SK-N-DZ (cell line): Measurements from ENCODE around the gene MPPED1.

Experiments
- DNase-seq: peaks from one replicate; pipeline ENCODE4 v3.0.0-alpha.2; 2015; ENCODE audit warnings: low spot score

MPPED1 gene

GRCh38 chr22:43409800-43410199 is 2.0 kb upstream of the MPPED1 start:
- no peak for DNase-seq

- no peak for DNase-seq
These were observed 560 bp upstream of the MPPED1 start for GRCh38 chr22:43411040-43411868.

- DNase-seq, result no peak
These were observed 1.3 kb downstream of the MPPED1 start for GRCh38 chr22:43412808-43413795.

GRCh38 chr22:43413826-43414225 is 2.0 kb downstream of the MPPED1 start:
- no peak for DNase-seq

- no peak for DNase-seq
These were observed 3.9 kb downstream of the MPPED1 start for GRCh38 chr22:43415681-43416080.

- DNase-seq, result no peak
These were observed 5.7 kb downstream of the MPPED1 start for GRCh38 chr22:43417555-43417954.

- DNase-seq, result no peak
These were observed 6.4 kb downstream of the MPPED1 start for GRCh38 chr22:43418079-43418825.

- no peak for DNase-seq
These were observed 7.7 kb downstream of the MPPED1 start for GRCh38 chr22:43419371-43420080.

GRCh38 chr22:43421046-43421665 is 9.3 kb downstream of the MPPED1 start:
- no peak for DNase-seq

GRCh38 chr22:43421914-43422615 is 10.3 kb downstream of the MPPED1 start:
- no peak for DNase-seq

- no peak for DNase-seq
These were observed 11.2 kb downstream of the MPPED1 start for GRCh38 chr22:43423046-43423445.

GRCh38 chr22:43424201-43424600 is 12.4 kb downstream of the MPPED1 start:
- DNase-seq, result no peak

GRCh38 chr22:43424666-43425630 is 13.1 kb downstream of the MPPED1 start:
- no peak for DNase-seq

GRCh38 chr22:43425976-43426785 is 14.4 kb downstream of the MPPED1 start:
- DNase-seq, result no peak

- DNase-seq, result no peak
These were observed 15.0 kb downstream of the MPPED1 start for GRCh38 chr22:43426816-43427215.

GRCh38 chr22:43427296-43428004 is 15.6 kb downstream of the MPPED1 start:
- DNase-seq, result no peak

GRCh38 chr22:43428005-43428485 is 16.2 kb downstream of the MPPED1 start:
- DNase-seq, result no peak
